Choroid plexus epithelial cell (primary cell): ENCODE measurements around the gene PLTP.
A peak's percentile ranks its signal among the peaks of the same experiment; 100 is the strongest.

Experiments used
- DNase-seq: peaks from one replicate; pipeline ENCODE4 v3.0.0-alpha.2; 2010; ENCODE audit warnings: low read depth
- H3K4me3 ChIP-seq: 2 replicates; pipeline ENCODE4 v1.5.1; 2011; ENCODE audit warnings: low read depth, mild to moderate bottlenecking, control low read depth, low read length, moderate library complexity
- CTCF ChIP-seq: conservative IDR thresholded peaks from 2 replicates; pipeline ENCODE4 v1.5.1; 2011; ENCODE audit warnings: low read depth, mild to moderate bottlenecking, control low read depth, inconsistent platforms, low read length, moderate library complexity

Gene PLTP

GRCh38 chr20:45947110-45947866 is 35.3 kb upstream of the PLTP start:
- no peak overlapping the region for H3K4me3 ChIP-seq
- TF ChIP-seq CTCF: no peak

GRCh38 chr20:45946149-45946970 is 34.4 kb upstream of the PLTP start:
- TF ChIP-seq CTCF: no peak
- no peak overlapping the region for H3K4me3 ChIP-seq
- peak; percentile 95 for DNase-seq

More at GRCh38 chr20:45947110-45947866, 35.3 kb upstream of the PLTP start:
- DNase-seq: no peak

GRCh38 chr20:45945678-45946148 is 33.8 kb upstream of the PLTP start:
- peak; percentile 89 for DNase-seq
- no peak overlapping the region for H3K4me3 ChIP-seq
- TF ChIP-seq CTCF: no peak

GRCh38 chr20:45944965-45945677 is 33.2 kb upstream of the PLTP start:
- TF ChIP-seq CTCF: peak; percentile 38
- DNase-seq: no peak

GRCh38 chr20:45944151-45944964 is 32.4 kb upstream of the PLTP start:
- TF ChIP-seq CTCF: no peak
- DNase-seq: peak; percentile 67
- H3K4me3 ChIP-seq: no peak overlapping the region

More at GRCh38 chr20:45944965-45945677, 33.2 kb upstream of the PLTP start:
- no peak overlapping the region for H3K4me3 ChIP-seq

- H3K4me3 ChIP-seq: no peak overlapping the region
- DNase-seq: no peak
- TF ChIP-seq CTCF: no peak
Measured at GRCh38 chr20:45943613-45944012, 31.7 kb upstream of the PLTP start.
